Activated CD8-positive, alpha-beta T cell treated with anti-CD3 and anti-CD28 coated beads for 36 hours (primary cell): ENCODE measurements around the gene PLN. TPM values are rescaled to one million over a fixed set of nuclear protein-coding genes. Genes with fewer than 3 reads are reported as not detected.
A peak's percentile ranks its signal among the peaks of the same experiment; 100 is the strongest.

Experiments
- ATAC-seq: fragments of 200-7000 bp; cut with Tn5 transposase; one replicate; pipeline ENCODE4 v1.10.0; 2021; ENCODE audit warnings: mild to moderate bottlenecking, moderate library complexity
- CTCF ChIA-PET: fragments of 350-600 bp; sonication (Branson Sonifier 250); formaldehyde crosslinking; loops from one replicate; lab custom pipeline; 2021; ENCODE audit warnings: antibody characterized with exemption; lab: Charles Lee
- POLR2A ChIA-PET: fragments of 350-600 bp; sonication (Branson Sonifier 250); formaldehyde crosslinking; loops from one replicate; lab custom pipeline; 2021; ENCODE audit warnings: antibody characterized with exemption; lab: Charles Lee
- DNase-seq: peaks from one replicate; pipeline ENCODE4 v3.0.0-alpha.2; 2020
- H3K27ac Mint-ChIP-seq: one replicate; pipeline ENCODE4 v1.8.0; 2021; ENCODE audit warnings: mild to moderate bottlenecking, mixed read lengths
- H3K27me3 Mint-ChIP-seq: one replicate; pipeline ENCODE4 v1.8.0; 2021; ENCODE audit warnings: mixed read lengths
- H3K36me3 Mint-ChIP-seq: one replicate; pipeline ENCODE4 v1.8.0; 2021; ENCODE audit warnings: low read depth, mixed read lengths
- H3K4me1 Mint-ChIP-seq: one replicate; pipeline ENCODE4 v1.8.0; 2021; ENCODE audit warnings: low read depth, mixed read lengths
- H3K4me3 Mint-ChIP-seq: one replicate; pipeline ENCODE4 v1.8.0; 2021; ENCODE audit warnings: mild to moderate bottlenecking, moderate library complexity, mixed read lengths
- H3K9me3 Mint-ChIP-seq: one replicate; pipeline ENCODE4 v1.8.0; 2021; ENCODE audit warnings: mixed read lengths
- intact Hi-C: fragments of 100-400 bp; cut with micrococcal nuclease; formaldehyde crosslinking; loops from one replicate; pipeline ENCODE4 v1.10.0; 2022
- total RNA-seq, 2 experiments: library from RNA; stranded (reverse); gene quantifications; one replicate each; pipeline ENCODE4 v1.2.3, GENCODE V29; 2021
- TF ChIP-seq, protein P1 (sequence below): fragments of 200-600 bp; IDR thresholded peaks from one replicate; pipeline ENCODE4 v1.8.0; 2022; ENCODE audit warnings: antibody characterized with exemption, mild to moderate bottlenecking

Gene PLN
- total RNA-seq, 2 experiments from 2014 or later: not detected

DNA sequence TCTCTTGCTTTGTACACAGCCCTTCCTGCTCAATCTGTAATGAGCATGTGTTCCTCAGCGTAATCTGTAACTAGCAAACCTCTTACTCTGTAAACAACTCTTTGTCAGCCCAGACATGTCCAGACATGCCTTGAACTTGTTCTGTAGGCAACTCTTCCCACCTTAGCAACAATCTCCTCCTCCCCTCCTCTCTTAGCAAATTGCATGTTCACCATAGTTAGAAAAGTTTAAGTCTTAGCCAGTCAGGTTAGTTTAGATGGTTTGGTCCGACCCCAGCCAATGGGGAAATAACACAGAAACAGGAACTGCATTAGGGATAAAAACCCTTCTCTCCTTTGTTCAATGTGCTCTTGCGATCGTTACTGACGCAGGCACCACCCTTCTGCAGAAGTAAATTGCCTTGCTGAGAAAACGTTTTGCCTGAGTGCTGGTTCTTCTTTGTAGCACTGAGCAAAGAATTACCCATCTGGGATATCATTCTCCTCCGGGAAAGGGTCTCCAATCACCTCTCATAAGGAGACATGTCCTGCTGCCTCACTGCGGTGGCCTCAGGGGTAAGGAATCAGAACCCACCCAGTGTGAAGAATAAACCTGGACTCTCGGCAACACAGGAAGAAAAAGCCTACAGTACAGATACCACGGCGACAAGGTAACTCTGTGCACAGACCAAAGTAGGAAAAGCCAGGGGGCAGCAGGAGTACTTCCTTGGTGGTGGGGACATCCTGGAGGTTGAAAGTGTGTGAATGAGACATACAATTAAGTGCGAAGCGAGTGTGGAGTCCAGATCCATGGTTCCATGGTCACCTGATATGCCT, 26.2 kb downstream of the PLN start:
- H3K27me3 Mint-ChIP-seq: no peaks in the 10 kb centered on the region
- no peak for DNase-seq
- H3K9me3 Mint-ChIP-seq: peaks cover 43% of the 10 kb centered on the region
- peaks cover 10% of the 10 kb centered on the region for H3K4me1 Mint-ChIP-seq
- CTCF ChIA-PET: interaction anchor here (1.1 to 1.4 kb wide), 2 partner anchors 9 to 10 kb away, joined by 4 to 6 read pairs; no protein-coding TSS in a partner anchor
- POLR2A ChIA-PET: interaction anchor here (0.6 kb wide), 1 partner anchor 88 kb away, joined by 3 read pairs; no protein-coding TSS in a partner anchor
- TF ChIP-seq, protein P1, sequence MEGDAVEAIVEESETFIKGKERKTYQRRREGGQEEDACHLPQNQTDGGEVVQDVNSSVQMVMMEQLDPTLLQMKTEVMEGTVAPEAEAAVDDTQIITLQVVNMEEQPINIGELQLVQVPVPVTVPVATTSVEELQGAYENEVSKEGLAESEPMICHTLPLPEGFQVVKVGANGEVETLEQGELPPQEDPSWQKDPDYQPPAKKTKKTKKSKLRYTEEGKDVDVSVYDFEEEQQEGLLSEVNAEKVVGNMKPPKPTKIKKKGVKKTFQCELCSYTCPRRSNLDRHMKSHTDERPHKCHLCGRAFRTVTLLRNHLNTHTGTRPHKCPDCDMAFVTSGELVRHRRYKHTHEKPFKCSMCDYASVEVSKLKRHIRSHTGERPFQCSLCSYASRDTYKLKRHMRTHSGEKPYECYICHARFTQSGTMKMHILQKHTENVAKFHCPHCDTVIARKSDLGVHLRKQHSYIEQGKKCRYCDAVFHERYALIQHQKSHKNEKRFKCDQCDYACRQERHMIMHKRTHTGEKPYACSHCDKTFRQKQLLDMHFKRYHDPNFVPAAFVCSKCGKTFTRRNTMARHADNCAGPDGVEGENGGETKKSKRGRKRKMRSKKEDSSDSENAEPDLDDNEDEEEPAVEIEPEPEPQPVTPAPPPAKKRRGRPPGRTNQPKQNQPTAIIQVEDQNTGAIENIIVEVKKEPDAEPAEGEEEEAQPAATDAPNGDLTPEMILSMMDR: no peak
- no peak overlapping the region for H3K4me3 Mint-ChIP-seq
- intact Hi-C loops: no loop called here
- peak overlapping the region; percentile 60 for H3K27ac Mint-ChIP-seq
- H3K36me3 Mint-ChIP-seq: peaks cover 57% of the 10 kb centered on the region
- ATAC-seq: peak; percentile 30

DNA sequence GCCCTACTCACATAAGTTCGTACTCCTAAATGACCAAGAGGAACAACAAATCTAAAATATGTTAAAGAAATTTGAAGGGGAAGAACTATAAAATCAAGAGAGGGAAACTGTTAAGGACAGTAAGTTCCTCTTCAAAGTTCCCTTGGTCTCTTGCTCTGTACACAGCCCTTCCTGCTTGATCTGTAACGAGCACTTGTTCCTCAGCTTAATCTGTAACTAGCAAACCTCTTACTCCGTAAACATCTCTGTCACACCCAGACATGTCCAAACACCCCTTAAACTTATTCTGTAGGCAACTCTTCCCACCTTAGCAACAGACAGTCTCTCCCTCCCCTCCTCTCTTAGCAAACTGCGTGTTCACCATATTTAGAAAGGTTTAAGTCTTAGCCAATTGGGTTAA, 29.9 kb downstream of the PLN start:
- ChIA-PET POLR2A (no interaction called here), CTCF (no interaction called here)
- Mint-ChIP-seq H3K36me3 (peaks cover 92% of the 10 kb centered on the region), H3K27me3 (no peaks in the 10 kb centered on the region), H3K27ac (peak overlapping the region; percentile 7), H3K9me3 (peaks cover 55% of the 10 kb centered on the region), H3K4me1 (no peaks in the 10 kb centered on the region), H3K4me3 (no peak overlapping the region)
- DNase-seq (no peak), ATAC-seq (no peak)
- TF ChIP-seq, protein P1: no peak
- intact Hi-C loops: no loop called here

DNA sequence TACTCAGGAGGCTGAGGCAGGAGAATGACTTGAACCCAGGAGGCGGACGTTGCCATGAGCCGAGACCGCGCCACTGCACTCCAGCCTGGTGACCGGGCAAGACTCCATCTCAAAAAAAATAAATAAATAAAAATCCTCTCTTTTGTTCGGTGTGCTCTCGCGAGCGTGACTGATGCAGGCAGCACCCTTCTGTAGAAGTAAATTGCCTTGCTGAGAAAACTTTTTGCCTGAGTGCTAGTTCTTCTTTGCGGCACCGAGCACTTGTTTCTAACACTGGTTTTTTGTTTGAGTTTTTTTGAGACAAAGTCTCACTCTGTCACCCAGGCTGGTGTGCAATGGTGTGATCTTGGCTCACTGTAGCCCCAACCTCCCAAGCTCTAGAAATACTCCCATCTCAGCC, 30.5 kb downstream of the PLN start:
- Mint-ChIP-seq H3K9me3 (peaks cover 55% of the 10 kb centered on the region), H3K4me3 (no peak overlapping the region), H3K27ac (no peak overlapping the region), H3K4me1 (no peaks in the 10 kb centered on the region), H3K36me3 (peaks cover 93% of the 10 kb centered on the region), H3K27me3 (no peaks in the 10 kb centered on the region)
- DNase-seq: no peak
- TF ChIP-seq, protein P1: no peak
- ATAC-seq: no peak
- intact Hi-C loops: no loop called here
- POLR2A ChIA-PET: no interaction called here
- CTCF ChIA-PET: interaction anchor here (3.0 kb wide), 1 partner anchor 13 kb away, joined by 18 read pairs; no protein-coding TSS in a partner anchor

DNA sequence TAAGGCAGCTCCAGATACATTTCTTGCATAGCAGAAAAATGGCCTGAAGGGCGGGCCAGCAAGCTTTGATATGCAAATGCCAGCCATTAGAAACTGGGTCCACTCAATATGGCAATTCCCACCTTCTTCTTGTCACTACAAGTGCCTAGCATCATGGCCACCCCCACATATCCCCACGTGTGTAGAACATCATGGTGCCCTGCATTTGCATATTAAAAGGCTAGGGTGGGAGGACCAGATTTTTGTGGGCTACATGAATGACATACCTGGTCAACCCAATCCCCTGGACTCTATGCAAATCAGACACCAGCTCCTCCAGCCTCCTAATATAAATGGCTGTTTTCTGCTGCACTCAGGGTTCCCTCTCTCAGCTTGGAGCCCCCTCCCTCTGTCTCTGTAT, 31.7 kb downstream of the PLN start:
- H3K9me3 Mint-ChIP-seq: peaks cover 45% of the 10 kb centered on the region
- ATAC-seq: no peak
- intact Hi-C loops: no loop called here

More for the DNA sequence above, 31.7 kb downstream of the PLN start:
- Mint-ChIP-seq H3K4me3 (no peak overlapping the region), H3K36me3 (peaks cover 82% of the 10 kb centered on the region), H3K27me3 (no peaks in the 10 kb centered on the region), H3K27ac (no peak overlapping the region), H3K4me1 (no peaks in the 10 kb centered on the region)
- TF ChIP-seq, protein P1: no peak
- CTCF ChIA-PET: interaction anchor here (0.7 to 3.0 kb wide), 12 partner anchors 9 to 721 kb away, joined by 3 to 18 read pairs (median 3); no protein-coding TSS in a partner anchor
- DNase-seq: no peak
- POLR2A ChIA-PET: interaction anchor here (0.7 kb wide), 1 partner anchor 29 kb away, joined by 3 read pairs; no protein-coding TSS in a partner anchor
